A549 (cell line): ENCODE measurements around the gene KCNH8. TPM values are rescaled to one million over a fixed set of nuclear protein-coding genes. Genes with fewer than 3 reads are reported as not detected.

ENCODE experiments used
- ATAC-seq, 2 experiments: fragments of 200-7000 bp in 1 of 2; fragments of >200 bp in 1 of 2; cut with Nextera tagmentation in 1 of 2; cut with Tn5 transposase in 1 of 2; 3 replicates each; pipeline versions ENCODE4 v1.8.0 to v1.9.1; 2018 to 2020; ENCODE audit warnings: mild to moderate bottlenecking in 1 of 2, moderate library complexity in 1 of 2
- CTCF ChIA-PET: fragments of 300-600 bp; sonication (Branson Sonifier 250); formaldehyde crosslinking; extraction: SDS; loops from one replicate; lab custom pipeline; 2021; ENCODE audit warnings: antibody characterized with exemption, inconsistent platforms; lab: Yijun Ruan, JAX
- POLR2A ChIA-PET: fragments of 350-600 bp; formaldehyde crosslinking; extraction: SDS; loops from one replicate; lab custom pipeline; 2021; ENCODE audit warnings: antibody characterized with exemption, inconsistent platforms; lab: Yijun Ruan, JAX
- DNase-seq, 2 experiments: peaks; one replicate each; pipeline versions ENCODE4 v3.0.0 to v3.0.0-alpha.2; 2011 to 2016; ENCODE audit warnings: low read depth in 1 of 2, low spot score in 1 of 2
- FAIRE-seq: peaks from 2 replicates; lab custom pipeline; 2011; peaks lifted over from hg19 to GRCh38; lab: Jason Lieb, UNC
- H3K27ac ChIP-seq, 2 experiments: fragments of >200 bp; sonication (Bioruptor Twin); formaldehyde crosslinking; 3 replicates each; pipeline ENCODE4 v1.5.1; 2016 to 2017
- H3K4me1 ChIP-seq: fragments of >200 bp; sonication (Bioruptor Twin); formaldehyde crosslinking; 3 replicates; pipeline ENCODE4 v1.6.1; 2016
- H3K4me2 ChIP-seq: fragments of >200 bp; sonication (Bioruptor Twin); formaldehyde crosslinking; 3 replicates; pipeline ENCODE4 v1.6.1; 2016
- H3K4me3 ChIP-seq: fragments of >200 bp; sonication (Bioruptor Twin); formaldehyde crosslinking; 3 replicates; pipeline ENCODE4 v1.5.1; 2016
- H3K9me3 ChIP-seq: fragments of >200 bp; sonication (Bioruptor Twin); formaldehyde crosslinking; 3 replicates; pipeline ENCODE4 v1.6.1; 2016
- CBX8 ChIP-seq: fragments of 200-600 bp; sonication (generic); IDR thresholded peaks from 2 replicates; pipeline ENCODE4 v1.6.1; 2016
- CEBPB ChIP-seq, 2 experiments: fragments of >200 bp in 1 of 2; sonication (Bioruptor Twin) in 1 of 2; formaldehyde crosslinking in 1 of 2; IDR thresholded peaks; 2 replicates each; pipeline ENCODE4 v1.6.1; 2012 to 2016
- CHD2 ChIP-seq: fragments of 150-350 bp; IDR thresholded peaks from 2 replicates; pipeline ENCODE4 v1.6.1; 2014; ENCODE audit warnings: low read length; ENCODE audit not compliant: partially characterized antibody
- EP300 ChIP-seq, 2 experiments: fragments of >200 bp; sonication (Bioruptor Twin); formaldehyde crosslinking; IDR thresholded peaks; 2 replicates in 1 of 2; 3 replicates in 1 of 2; pipeline ENCODE4 v1.6.1; 2016 to 2017
- ESRRA ChIP-seq: fragments of 150-350 bp; IDR thresholded peaks from 2 replicates; pipeline ENCODE4 v1.6.1; 2014; ENCODE audit warnings: mild to moderate bottlenecking, low read length, borderline replicate concordance
- FOXS1 ChIP-seq: fragments of 250-450 bp; sonication (Bioruptor Pico); IDR thresholded peaks from 2 replicates; pipeline ENCODE4 v1.5.0; 2020; ENCODE audit warnings: mild to moderate bottlenecking, moderate library complexity
- GATA3 ChIP-seq: IDR thresholded peaks from 2 replicates; pipeline ENCODE4 v1.6.1; 2012; ENCODE audit warnings: borderline replicate concordance
- HOXB13 ChIP-seq: fragments of 250-450 bp; sonication (Bioruptor Pico); IDR thresholded peaks from 2 replicates; pipeline ENCODE4 v1.5.0; 2020; ENCODE audit warnings: low read depth, mild to moderate bottlenecking, moderate library complexity
- JUN ChIP-seq, 2 experiments: fragments of >200 bp; sonication (Bioruptor Twin); formaldehyde crosslinking; IDR thresholded peaks; 2 replicates in 1 of 2; 3 replicates in 1 of 2; pipeline ENCODE4 v1.6.1; 2016 to 2017
- KDM1A ChIP-seq: fragments of 200-600 bp; sonication (generic); IDR thresholded peaks from 2 replicates; pipeline ENCODE4 v1.6.1; 2016; ENCODE audit warnings: low read depth, mild to moderate bottlenecking
- MAFK ChIP-seq: fragments of 450-650 bp; IDR thresholded peaks from 2 replicates; pipeline ENCODE4 v1.6.1; 2014; ENCODE audit not compliant: partially characterized antibody
- NPAS2 ChIP-seq: fragments of 250-450 bp; sonication (Bioruptor Pico); IDR thresholded peaks from 2 replicates; pipeline ENCODE4 v1.8.0; 2022; ENCODE audit warnings: mild to moderate bottlenecking, moderate library complexity, borderline replicate concordance
- RARB ChIP-seq: fragments of 250-450 bp; sonication (Bioruptor Pico); IDR thresholded peaks from 2 replicates; pipeline ENCODE4 v1.8.0; 2021; ENCODE audit warnings: mild to moderate bottlenecking, moderate library complexity
- RCOR1 ChIP-seq: fragments of 150-350 bp; IDR thresholded peaks from 2 replicates; pipeline ENCODE4 v1.6.1; 2014; ENCODE audit warnings: antibody characterized with exemption, low read length, low read depth
- RFX5 ChIP-seq: fragments of 450-650 bp; IDR thresholded peaks from 2 replicates; pipeline ENCODE4 v1.7.1; 2014; ENCODE audit warnings: antibody characterized with exemption, mild to moderate bottlenecking, moderate library complexity
- RNF2 ChIP-seq: fragments of 200-600 bp; sonication (generic); IDR thresholded peaks from 2 replicates; pipeline ENCODE4 v1.6.1; 2016; ENCODE audit warnings: low read depth, mild to moderate bottlenecking, antibody characterized with exemption, moderate library complexity, borderline replicate concordance
- SREBF2 ChIP-seq: fragments of 450-650 bp; IDR thresholded peaks from 2 replicates; pipeline ENCODE4 v1.6.1; 2014; ENCODE audit warnings: mild to moderate bottlenecking, moderate library complexity
- ZC3H11A ChIP-seq: fragments of 450-650 bp; IDR thresholded peaks from 2 replicates; pipeline ENCODE4 v1.6.1; 2014; ENCODE audit warnings: antibody characterized with exemption, mild to moderate bottlenecking
- WGBS: methylation state at CpG from one replicate; pipeline ENCODE4 v1.1.6; 2017; ENCODE audit errors: missing lambda C conversion rate; 5-methylcytosine and 5-hydroxymethylcytosine counted together
- polyA plus RNA-seq, 4 experiments: library from polyadenylated mRNA; depleted of rRNA in 3 of 4; stranded (reverse); fragments of >200 nt; fragmentation: RNase III in 1 of 4; extraction: RNeasy Plus Mini Kit Qiagen cat#74134 plus additional on column Dnase treatment in 1 of 4; gene quantifications; 2 replicates in 3 of 4; 3 replicates in 1 of 4; pipeline ENCODE4 v1.2.3, GENCODE V29; 2011 to 2017
- TF ChIP-seq, protein P1 (sequence below): IDR thresholded peaks from 2 replicates; pipeline ENCODE4 v1.6.1; 2012
- TF ChIP-seq, protein P2 (sequence below): fragments of 450-650 bp; IDR thresholded peaks from 2 replicates; pipeline ENCODE4 v1.6.1; 2014; ENCODE audit warnings: antibody characterized with exemption
- TF ChIP-seq, protein P3 (sequence below): IDR thresholded peaks from 2 replicates; pipeline ENCODE4 v1.6.1; 2012; ENCODE audit warnings: low read depth, borderline replicate concordance
- TF ChIP-seq, protein P4 (sequence below): fragments of 250-450 bp; sonication (Bioruptor Pico); IDR thresholded peaks from 2 replicates; pipeline ENCODE4 v1.5.0; 2020; ENCODE audit warnings: low read depth, mild to moderate bottlenecking, moderate library complexity

Gene KCNH8
- polyA plus RNA-seq, 2 of the 4 experiments (the other 2 are of a cell fraction): 0.03 TPM; not detected in 1

DNA sequence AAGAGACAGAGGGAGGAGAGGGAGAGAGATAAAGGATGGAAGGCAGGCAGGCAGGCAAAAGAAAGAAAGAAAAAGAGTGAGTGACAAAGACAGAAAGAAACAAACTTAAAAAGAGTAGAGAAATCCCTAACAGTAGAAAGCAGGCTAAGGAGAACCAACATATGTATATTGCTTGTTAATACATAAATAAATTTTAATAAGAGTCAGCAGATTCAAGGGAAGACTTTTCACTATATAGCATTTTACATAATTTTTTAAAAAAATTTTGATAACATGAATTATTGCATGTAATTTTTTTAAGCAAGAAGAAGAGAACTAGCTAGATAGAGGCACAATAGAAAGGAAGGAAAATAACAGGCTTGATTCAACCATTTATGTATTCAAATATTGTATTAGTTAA is 291.6 kb downstream of the KCNH8 start:
- FAIRE-seq: no peak

DNA sequence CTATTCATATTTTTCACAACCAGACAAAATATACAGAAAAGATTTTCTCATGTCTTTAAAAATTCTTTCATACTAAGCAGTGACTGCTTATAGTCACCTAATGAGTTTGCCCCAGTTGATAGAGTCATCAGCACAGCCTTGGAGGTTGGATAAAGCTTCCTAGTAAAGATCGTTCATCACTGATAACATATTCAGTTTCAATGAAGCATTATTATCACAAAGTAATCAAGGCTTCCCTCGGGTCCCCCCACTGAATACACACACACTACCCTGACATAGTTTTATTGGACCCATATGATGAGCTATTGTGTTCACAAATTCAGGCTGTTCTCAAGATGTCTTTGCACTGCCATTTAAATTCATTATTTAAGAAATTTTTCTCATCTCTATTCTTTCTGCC is 297.8 kb downstream of the KCNH8 start:
- POLR2A ChIA-PET: no interaction called here
- CTCF ChIA-PET: interaction anchor here (0.7 kb wide), 1 partner anchor 275 kb away, joined by 3 read pairs; no protein-coding TSS in a partner anchor
- DNase-seq (no peak), ATAC-seq (no peak), FAIRE-seq (no peak)
- 3% methylated on average over 2 of the region's 2 CpGs for WGBS
- no peaks in the 10 kb centered on the region for H3K4me1 ChIP-seq
- H3K27ac ChIP-seq: no peak overlapping the region
- H3K4me2 ChIP-seq: no peak overlapping the region
- H3K4me3 ChIP-seq: no peak overlapping the region
- TF ChIP-seq, protein P1, sequence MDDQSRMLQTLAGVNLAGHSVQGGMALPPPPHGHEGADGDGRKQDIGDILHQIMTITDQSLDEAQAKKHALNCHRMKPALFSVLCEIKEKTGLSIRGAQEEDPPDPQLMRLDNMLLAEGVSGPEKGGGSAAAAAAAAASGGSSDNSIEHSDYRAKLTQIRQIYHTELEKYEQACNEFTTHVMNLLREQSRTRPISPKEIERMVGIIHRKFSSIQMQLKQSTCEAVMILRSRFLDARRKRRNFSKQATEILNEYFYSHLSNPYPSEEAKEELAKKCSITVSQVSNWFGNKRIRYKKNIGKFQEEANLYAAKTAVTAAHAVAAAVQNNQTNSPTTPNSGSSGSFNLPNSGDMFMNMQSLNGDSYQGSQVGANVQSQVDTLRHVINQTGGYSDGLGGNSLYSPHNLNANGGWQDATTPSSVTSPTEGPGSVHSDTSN: no peak
- no peak for TF ChIP-seq SREBF2
- H3K9me3 ChIP-seq: no peaks in the 10 kb centered on the region

More for the DNA sequence above, 291.6 kb downstream of the KCNH8 start:
- DNase-seq: no peak
- no peaks in the 10 kb centered on the region for H3K4me1 ChIP-seq
- ChIA-PET POLR2A (no interaction called here), CTCF (no interaction called here)
- TF ChIP-seq, protein P2, sequence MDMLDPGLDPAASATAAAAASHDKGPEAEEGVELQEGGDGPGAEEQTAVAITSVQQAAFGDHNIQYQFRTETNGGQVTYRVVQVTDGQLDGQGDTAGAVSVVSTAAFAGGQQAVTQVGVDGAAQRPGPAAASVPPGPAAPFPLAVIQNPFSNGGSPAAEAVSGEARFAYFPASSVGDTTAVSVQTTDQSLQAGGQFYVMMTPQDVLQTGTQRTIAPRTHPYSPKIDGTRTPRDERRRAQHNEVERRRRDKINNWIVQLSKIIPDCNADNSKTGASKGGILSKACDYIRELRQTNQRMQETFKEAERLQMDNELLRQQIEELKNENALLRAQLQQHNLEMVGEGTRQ: no peak
- TF ChIP-seq CBX8: no peak
- no peak for TF ChIP-seq EP300 (IDR thresholded peaks at IDR 0.05)
- TF ChIP-seq MAFK: no peak
- TF ChIP-seq RNF2: no peak
- no peak for TF ChIP-seq CEBPB (IDR thresholded peaks at IDR 0.05)
- TF ChIP-seq ZC3H11A: no peak
- no peak overlapping the region for H3K27ac ChIP-seq
- no peak for ATAC-seq
- no peak overlapping the region for H3K4me3 ChIP-seq
- H3K4me2 ChIP-seq: no peak overlapping the region
- no peaks in the 10 kb centered on the region for H3K9me3 ChIP-seq

DNA sequence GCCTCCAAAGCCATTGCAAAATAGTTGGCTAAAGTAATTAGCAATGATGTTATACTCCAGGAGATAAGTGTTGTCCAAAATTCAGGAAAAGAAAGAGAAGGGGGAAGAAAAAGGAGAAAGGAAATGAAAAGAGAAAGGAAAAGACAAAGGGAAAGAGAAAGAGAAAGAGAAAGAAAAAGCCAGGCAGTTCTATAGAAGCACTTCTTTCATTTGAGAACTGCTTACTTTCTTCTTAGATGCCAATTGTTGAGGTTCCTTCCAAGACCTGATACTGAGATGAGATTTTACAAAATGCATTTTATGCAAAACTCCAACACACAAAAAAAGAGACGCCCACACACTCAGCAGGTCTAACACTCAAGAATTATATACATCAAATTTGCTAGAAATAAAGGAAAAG is 298.4 kb downstream of the KCNH8 start:
- CTCF ChIA-PET: no interaction called here
- WGBS: 3% methylated on average over 1 of the region's 1 CpG
- H3K27ac ChIP-seq: no peak overlapping the region
- no peak overlapping the region for H3K4me3 ChIP-seq
- H3K9me3 ChIP-seq: no peaks in the 10 kb centered on the region
- FAIRE-seq (no peak), DNase-seq (no peak), ATAC-seq (no peak)
- H3K4me2 ChIP-seq: no peak overlapping the region
- POLR2A ChIA-PET: no interaction called here
- TF ChIP-seq JUN (IDR thresholded peaks at IDR 0.05) (no peak), RARB (no peak), RCOR1 (no peak), GATA3 (no peak), FOXS1 (CRISPR knock-in tag) (no peak), CEBPB (IDR thresholded peaks at IDR 0.05) (no peak), HOXB13 (no peak), KDM1A (no peak), RFX5 (no peak), CHD2 (no peak), ESRRA (no peak), NPAS2 (CRISPR knock-in tag) (no peak)
- TF ChIP-seq, protein P3, sequence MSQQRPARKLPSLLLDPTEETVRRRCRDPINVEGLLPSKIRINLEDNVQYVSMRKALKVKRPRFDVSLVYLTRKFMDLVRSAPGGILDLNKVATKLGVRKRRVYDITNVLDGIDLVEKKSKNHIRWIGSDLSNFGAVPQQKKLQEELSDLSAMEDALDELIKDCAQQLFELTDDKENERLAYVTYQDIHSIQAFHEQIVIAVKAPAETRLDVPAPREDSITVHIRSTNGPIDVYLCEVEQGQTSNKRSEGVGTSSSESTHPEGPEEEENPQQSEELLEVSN: no peak
- TF ChIP-seq, protein P4, sequence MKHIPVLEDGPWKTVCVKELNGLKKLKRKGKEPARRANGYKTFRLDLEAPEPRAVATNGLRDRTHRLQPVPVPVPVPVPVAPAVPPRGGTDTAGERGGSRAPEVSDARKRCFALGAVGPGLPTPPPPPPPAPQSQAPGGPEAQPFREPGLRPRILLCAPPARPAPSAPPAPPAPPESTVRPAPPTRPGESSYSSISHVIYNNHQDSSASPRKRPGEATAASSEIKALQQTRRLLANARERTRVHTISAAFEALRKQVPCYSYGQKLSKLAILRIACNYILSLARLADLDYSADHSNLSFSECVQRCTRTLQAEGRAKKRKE: no peak
- no peaks in the 10 kb centered on the region for H3K4me1 ChIP-seq
